ENCODE results near the gene FPR3.

FPR3 gene

DNA sequence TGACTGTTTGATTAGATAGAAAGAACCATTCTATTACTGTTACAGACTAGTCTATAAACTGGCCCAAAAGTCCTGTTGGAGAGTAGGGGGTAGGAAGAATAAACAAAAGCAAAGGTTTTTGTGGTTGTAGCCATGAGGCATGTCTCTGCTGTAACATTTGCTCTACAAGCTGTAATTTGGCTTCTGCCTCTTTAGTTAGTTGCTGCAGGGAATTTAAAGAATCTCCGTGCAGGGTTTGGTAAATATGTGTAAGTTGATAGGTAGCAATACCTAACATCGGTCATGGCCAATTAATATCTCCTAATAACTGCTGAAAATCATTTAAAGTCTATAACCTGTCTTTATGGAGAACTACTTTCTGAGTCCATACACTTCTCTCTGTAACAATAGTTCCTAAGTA, 13.0 kb downstream of the FPR3 start (continued):
- TF ChIP-seq ZBTB7A (tag by site-specific recombination; IDR thresholded peaks at IDR 0.05; ENCODE audit: low read depth) = no peak

DNA sequence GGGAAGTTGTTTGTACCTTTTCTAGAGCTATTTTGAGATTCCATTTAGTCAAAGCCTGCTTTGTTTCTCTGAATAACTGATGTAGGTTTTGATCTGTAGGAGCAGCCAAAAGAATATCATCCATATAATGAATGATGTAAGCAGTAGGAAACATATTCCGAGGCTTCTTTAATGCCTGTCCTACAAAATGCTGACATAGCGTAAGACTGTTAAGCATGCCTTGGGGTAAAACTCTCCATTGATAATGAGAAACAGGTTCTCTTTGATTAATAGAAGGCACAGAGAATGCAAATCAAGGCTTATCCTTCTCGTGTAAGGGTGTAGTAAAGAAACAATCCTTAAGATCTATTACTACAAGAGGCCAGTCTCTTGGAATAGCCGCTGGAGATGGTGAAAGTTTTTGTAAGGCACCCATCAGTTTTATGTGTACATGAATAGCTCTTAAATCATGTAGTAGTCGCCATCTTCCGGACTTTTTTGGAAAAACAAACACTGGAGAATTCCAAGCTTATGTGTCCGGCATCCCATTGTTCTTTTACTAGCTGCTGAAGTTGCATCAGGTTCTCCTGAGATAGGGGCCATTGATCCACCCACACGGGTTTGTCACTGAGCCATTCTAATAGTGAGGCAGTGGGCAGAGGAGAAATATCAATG, 13.5 kb downstream of the FPR3 start:
- H3K9me3 ChIP-seq (ENCODE audit: control insufficient read depth, insufficient read depth, low read depth, low read length) = no peaks in the 10 kb centered on the region
- ChIA-PET CTCF (interaction anchor here (0.6 to 3.0 kb wide), 14 partner anchors 9 to 650 kb away, joined by 3 to 19 read pairs (median 4); no protein-coding TSS in a partner anchor), POLR2A (interaction anchor here (0.6 kb wide), 1 partner anchor 1706 kb away, joined by 4 read pairs; no protein-coding TSS in a partner anchor)
- H3K4me3 ChIP-seq (ENCODE audit: low read depth, low read length) = no peak overlapping the region
- H3K36me3 ChIP-seq (ENCODE audit: control insufficient read depth in 2 of 2, insufficient read depth in 1 of 2, low read length in 2 of 2) = no peaks in the 10 kb centered on the region
- no peak overlapping the region for H3K27ac ChIP-seq (ENCODE audit: extremely low read depth, low read depth, low read length)
- TF ChIP-seq SCRT2 (tag by site-specific recombination; IDR thresholded peaks at IDR 0.05) (no peak), ZNF391 (tag by site-specific recombination; IDR thresholded peaks at IDR 0.05; ENCODE audit: borderline replicate concordance, low read depth) (no peak), ZNF155 (tag by site-specific recombination; IDR thresholded peaks at IDR 0.05) (no peak), ZNF23 (tag by site-specific recombination; IDR thresholded peaks at IDR 0.05; ENCODE audit: borderline replicate concordance) (no peak), ZNF138 (tag by site-specific recombination; IDR thresholded peaks at IDR 0.05; ENCODE audit: borderline replicate concordance) (no peak), YY2 (tag by site-specific recombination; IDR thresholded peaks at IDR 0.05) (no peak), KLF1 (tag by site-specific recombination; IDR thresholded peaks at IDR 0.05) (no peak), BCL11A (tag by site-specific recombination; IDR thresholded peaks at IDR 0.05; ENCODE audit: low read depth) (no peak), ZNF792 (tag by site-specific recombination; IDR thresholded peaks at IDR 0.05) (no peak), ZFP41 (tag by site-specific recombination; IDR thresholded peaks at IDR 0.05; ENCODE audit: borderline replicate concordance) (no peak), REPIN1 (tag by site-specific recombination; IDR thresholded peaks at IDR 0.05; ENCODE audit: low read depth) (no peak), ZNF19 (tag by site-specific recombination; IDR thresholded peaks at IDR 0.05; ENCODE audit: low read depth) (no peak), SETDB1 (IDR thresholded peaks at IDR 0.05; ENCODE audit: insufficient read length, low read length) (no peak)
- TF ChIP-seq, protein P1, sequence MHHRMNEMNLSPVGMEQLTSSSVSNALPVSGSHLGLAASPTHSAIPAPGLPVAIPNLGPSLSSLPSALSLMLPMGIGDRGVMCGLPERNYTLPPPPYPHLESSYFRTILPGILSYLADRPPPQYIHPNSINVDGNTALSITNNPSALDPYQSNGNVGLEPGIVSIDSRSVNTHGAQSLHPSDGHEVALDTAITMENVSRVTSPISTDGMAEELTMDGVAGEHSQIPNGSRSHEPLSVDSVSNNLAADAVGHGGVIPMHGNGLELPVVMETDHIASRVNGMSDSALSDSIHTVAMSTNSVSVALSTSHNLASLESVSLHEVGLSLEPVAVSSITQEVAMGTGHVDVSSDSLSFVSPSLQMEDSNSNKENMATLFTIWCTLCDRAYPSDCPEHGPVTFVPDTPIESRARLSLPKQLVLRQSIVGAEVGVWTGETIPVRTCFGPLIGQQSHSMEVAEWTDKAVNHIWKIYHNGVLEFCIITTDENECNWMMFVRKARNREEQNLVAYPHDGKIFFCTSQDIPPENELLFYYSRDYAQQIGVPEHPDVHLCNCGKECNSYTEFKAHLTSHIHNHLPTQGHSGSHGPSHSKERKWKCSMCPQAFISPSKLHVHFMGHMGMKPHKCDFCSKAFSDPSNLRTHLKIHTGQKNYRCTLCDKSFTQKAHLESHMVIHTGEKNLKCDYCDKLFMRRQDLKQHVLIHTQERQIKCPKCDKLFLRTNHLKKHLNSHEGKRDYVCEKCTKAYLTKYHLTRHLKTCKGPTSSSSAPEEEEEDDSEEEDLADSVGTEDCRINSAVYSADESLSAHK (tag by site-specific recombination; IDR thresholded peaks at IDR 0.05) = no peak
- no peaks in the 10 kb centered on the region for H3K4me1 ChIP-seq (ENCODE audit: control insufficient read depth, insufficient read depth, low read length)

DNA sequence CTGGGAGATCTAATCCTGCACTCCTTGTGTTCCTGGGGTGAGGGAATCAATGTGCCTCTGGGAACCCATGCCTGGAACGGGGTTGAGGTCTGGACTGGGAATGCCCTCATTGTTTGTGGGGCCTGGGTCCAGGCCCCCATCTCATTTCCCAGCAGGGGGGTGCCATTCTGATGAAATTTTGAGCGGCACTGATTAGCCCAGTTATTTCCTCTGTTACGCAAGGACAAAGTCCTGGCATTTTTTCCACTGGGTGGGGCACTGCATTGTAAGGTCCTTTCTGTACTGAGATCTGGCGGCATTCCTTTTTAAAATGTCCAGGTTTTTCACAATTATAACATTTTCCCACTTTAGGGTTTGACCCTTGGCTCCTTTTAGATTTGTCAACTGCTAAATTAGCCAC, 14.8 kb downstream of the FPR3 start:
- H3K9me3 ChIP-seq (ENCODE audit: control insufficient read depth, insufficient read depth, low read depth, low read length) = no peaks in the 10 kb centered on the region

More for the DNA sequence above, 14.8 kb downstream of the FPR3 start:
- CTCF ChIA-PET = interaction anchor here (1.0 to 1.6 kb wide), 2 partner anchors 13 to 567 kb away, joined by 3 to 6 read pairs; no protein-coding TSS in a partner anchor
- POLR2A ChIA-PET = no interaction called here
- Histone ChIP-seq H3K36me3 (ENCODE audit: control insufficient read depth in 2 of 2, insufficient read depth in 1 of 2, low read length in 2 of 2) (no peaks in the 10 kb centered on the region), H3K4me3 (ENCODE audit: low read depth, low read length) (no peak overlapping the region), H3K27ac (ENCODE audit: extremely low read depth, low read depth, low read length) (no peak overlapping the region), H3K4me1 (ENCODE audit: control insufficient read depth, insufficient read depth, low read length) (no peaks in the 10 kb centered on the region)
- TF ChIP-seq ZNF175 (tag by site-specific recombination; IDR thresholded peaks at IDR 0.05) (no peak), ZNF514 (tag by site-specific recombination; IDR thresholded peaks at IDR 0.05) (no peak), ZNF302 (tag by site-specific recombination; IDR thresholded peaks at IDR 0.05; ENCODE audit: low read depth) (no peak), OSR2 (tag by site-specific recombination; IDR thresholded peaks at IDR 0.05) (no peak), ZNF701 (tag by site-specific recombination; IDR thresholded peaks at IDR 0.05) (no peak), ZNF184 (tag by site-specific recombination; IDR thresholded peaks at IDR 0.05) (no peak), ZNF433 (tag by site-specific recombination; IDR thresholded peaks at IDR 0.05; ENCODE audit: low read depth) (no peak), BCL11B (tag by site-specific recombination; IDR thresholded peaks at IDR 0.05; ENCODE audit: low read depth) (no peak), ZNF549 (tag by site-specific recombination; IDR thresholded peaks at IDR 0.05) (no peak), ZNF777 (tag by site-specific recombination; IDR thresholded peaks at IDR 0.05; ENCODE audit: borderline replicate concordance) (no peak), ZEB2 (tag by site-specific recombination; IDR thresholded peaks at IDR 0.05) (no peak)
- TF ChIP-seq, protein P2, sequence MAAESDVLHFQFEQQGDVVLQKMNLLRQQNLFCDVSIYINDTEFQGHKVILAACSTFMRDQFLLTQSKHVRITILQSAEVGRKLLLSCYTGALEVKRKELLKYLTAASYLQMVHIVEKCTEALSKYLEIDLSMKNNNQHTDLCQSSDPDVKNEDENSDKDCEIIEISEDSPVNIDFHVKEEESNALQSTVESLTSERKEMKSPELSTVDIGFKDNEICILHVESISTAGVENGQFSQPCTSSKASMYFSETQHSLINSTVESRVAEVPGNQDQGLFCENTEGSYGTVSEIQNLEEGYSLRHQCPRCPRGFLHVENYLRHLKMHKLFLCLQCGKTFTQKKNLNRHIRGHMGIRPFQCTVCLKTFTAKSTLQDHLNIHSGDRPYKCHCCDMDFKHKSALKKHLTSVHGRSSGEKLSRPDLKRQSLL (tag by site-specific recombination; IDR thresholded peaks at IDR 0.05) = no peak
- TF ChIP-seq, protein P3, sequence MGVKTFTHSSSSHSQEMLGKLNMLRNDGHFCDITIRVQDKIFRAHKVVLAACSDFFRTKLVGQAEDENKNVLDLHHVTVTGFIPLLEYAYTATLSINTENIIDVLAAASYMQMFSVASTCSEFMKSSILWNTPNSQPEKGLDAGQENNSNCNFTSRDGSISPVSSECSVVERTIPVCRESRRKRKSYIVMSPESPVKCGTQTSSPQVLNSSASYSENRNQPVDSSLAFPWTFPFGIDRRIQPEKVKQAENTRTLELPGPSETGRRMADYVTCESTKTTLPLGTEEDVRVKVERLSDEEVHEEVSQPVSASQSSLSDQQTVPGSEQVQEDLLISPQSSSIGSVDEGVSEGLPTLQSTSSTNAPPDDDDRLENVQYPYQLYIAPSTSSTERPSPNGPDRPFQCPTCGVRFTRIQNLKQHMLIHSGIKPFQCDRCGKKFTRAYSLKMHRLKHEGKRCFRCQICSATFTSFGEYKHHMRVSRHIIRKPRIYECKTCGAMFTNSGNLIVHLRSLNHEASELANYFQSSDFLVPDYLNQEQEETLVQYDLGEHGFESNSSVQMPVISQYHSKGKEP (tag by site-specific recombination; IDR thresholded peaks at IDR 0.05) = no peak
